HEK293 (cell line): ENCODE results near the gene TTC32.

Source experiments
- CTCF ChIA-PET: fragments of 350-600 bp; formaldehyde crosslinking; extraction: SDS; loops from one replicate; lab custom pipeline; 2021; ENCODE audit warnings: antibody characterized with exemption; lab: Yijun Ruan, JAX
- POLR2A ChIA-PET: fragments of 300-600 bp; formaldehyde crosslinking; extraction: SDS; loops from one replicate; lab custom pipeline; 2020; ENCODE audit warnings: antibody characterized with exemption, inconsistent platforms; lab: Yijun Ruan, JAX
- H3K27ac ChIP-seq: fragments of 200-500 bp; sonication (Bioruptor generic); 2 replicates; pipeline ENCODE4 v1.5.1; 2014; ENCODE audit warnings: low read depth, low read length, control low read depth, inconsistent platforms; ENCODE audit errors: extremely low read depth
- H3K36me3 ChIP-seq, 2 experiments: fragments of 200-500 bp in 1 of 2; sonication (Bioruptor generic) in 1 of 2; 1 replicate in 1 of 2; 2 replicates in 1 of 2; pipeline ENCODE4 v1.5.1; 2014 to 2017; ENCODE audit warnings: inconsistent platforms in 2 of 2, low read length in 2 of 2; ENCODE audit not compliant: control insufficient read depth in 2 of 2, insufficient read depth in 1 of 2
- H3K4me1 ChIP-seq: fragments of 200-500 bp; sonication (Bioruptor generic); 2 replicates; pipeline ENCODE4 v1.5.1; 2014; ENCODE audit warnings: mild to moderate bottlenecking, low read length, inconsistent platforms; ENCODE audit not compliant: control insufficient read depth, insufficient read depth
- H3K4me3 ChIP-seq: 2 replicates; pipeline ENCODE4 v1.5.1; 2011; ENCODE audit warnings: low read depth, mild to moderate bottlenecking, control low read depth, low read length, moderate library complexity
- H3K9me3 ChIP-seq: fragments of 200-500 bp; sonication (Bioruptor generic); 2 replicates; pipeline ENCODE4 v1.5.1; 2014; ENCODE audit warnings: low read depth, low read length, inconsistent platforms; ENCODE audit not compliant: control insufficient read depth, insufficient read depth
- EGR2 ChIP-seq: fragments of 450-650 bp; formaldehyde crosslinking; IDR thresholded peaks from 2 replicates; pipeline ENCODE4 v1.5.1; 2016; ENCODE audit warnings: low read depth, missing biosample characterization, missing genetic modification characterization
- HOXA7 ChIP-seq: sonication (generic); formaldehyde crosslinking; IDR thresholded peaks from 2 replicates; pipeline ENCODE4 v1.8.1; 2022; ENCODE audit warnings: missing genetic modification reagents, borderline replicate concordance
- KLF10 ChIP-seq: fragments of 450-650 bp; IDR thresholded peaks from 2 replicates; pipeline ENCODE4 v1.5.1; 2018; ENCODE audit warnings: missing biosample characterization, mild to moderate bottlenecking, missing genetic modification characterization
- MZF1 ChIP-seq: fragments of 450-650 bp; formaldehyde crosslinking; IDR thresholded peaks from 2 replicates; pipeline ENCODE4 v1.5.1; 2017; ENCODE audit warnings: missing biosample characterization, missing genetic modification characterization, borderline replicate concordance
- OVOL3 ChIP-seq: fragments of 450-650 bp; formaldehyde crosslinking; IDR thresholded peaks from 2 replicates; pipeline ENCODE4 v1.5.1; 2016; ENCODE audit warnings: missing biosample characterization, missing genetic modification characterization
- PBX3 ChIP-seq: sonication (generic); formaldehyde crosslinking; IDR thresholded peaks from 2 replicates; pipeline ENCODE4 v1.8.1; 2022; ENCODE audit warnings: mild to moderate bottlenecking, moderate library complexity, missing genetic modification reagents
- PRDM6 ChIP-seq: fragments of 450-650 bp; formaldehyde crosslinking; IDR thresholded peaks from 2 replicates; pipeline ENCODE4 v1.5.1; 2017; ENCODE audit warnings: missing biosample characterization, missing genetic modification characterization
- SCRT1 ChIP-seq: fragments of 450-650 bp; formaldehyde crosslinking; IDR thresholded peaks from 2 replicates; pipeline ENCODE4 v1.5.1; 2016; ENCODE audit warnings: missing biosample characterization, missing genetic modification characterization, borderline replicate concordance
- SETDB1 ChIP-seq: IDR thresholded peaks from one replicate; pipeline ENCODE4 v1.6.1; 2017; ENCODE audit warnings: mild to moderate bottlenecking, low read length, moderate library complexity, mixed read lengths; ENCODE audit not compliant: insufficient read length
- TCF7L2 ChIP-seq: IDR thresholded peaks from 2 replicates; pipeline ENCODE4 v1.6.1; 2011; ENCODE audit warnings: low read depth, mild to moderate bottlenecking, inconsistent platforms, low read length, moderate library complexity, borderline replicate concordance
- ZNF146 ChIP-seq: fragments of 450-650 bp; formaldehyde crosslinking; IDR thresholded peaks from 2 replicates; pipeline ENCODE4 v1.5.1; 2016; ENCODE audit warnings: missing biosample characterization, missing genetic modification characterization
- ZNF155 ChIP-seq: fragments of 450-650 bp; formaldehyde crosslinking; IDR thresholded peaks from 2 replicates; pipeline ENCODE4 v1.5.1; 2016; ENCODE audit warnings: missing biosample characterization, missing genetic modification characterization
- ZNF18 ChIP-seq: fragments of 450-650 bp; formaldehyde crosslinking; IDR thresholded peaks from 2 replicates; pipeline ENCODE4 v1.5.1; 2016; ENCODE audit warnings: missing biosample characterization, missing genetic modification characterization
- ZNF221 ChIP-seq: fragments of 450-650 bp; formaldehyde crosslinking; IDR thresholded peaks from 2 replicates; pipeline ENCODE4 v1.5.1; 2017; ENCODE audit warnings: missing biosample characterization, missing genetic modification characterization, borderline replicate concordance
- ZNF239 ChIP-seq: fragments of 450-650 bp; formaldehyde crosslinking; IDR thresholded peaks from 2 replicates; pipeline ENCODE4 v1.5.1; 2016; ENCODE audit warnings: missing biosample characterization, missing genetic modification characterization
- ZNF37A ChIP-seq: fragments of 450-650 bp; IDR thresholded peaks from 2 replicates; pipeline ENCODE4 v1.5.1; 2018; ENCODE audit warnings: missing biosample characterization, missing genetic modification characterization
- ZNF391 ChIP-seq: fragments of 450-650 bp; formaldehyde crosslinking; IDR thresholded peaks from 2 replicates; pipeline ENCODE4 v1.5.1; 2016; ENCODE audit warnings: low read depth, missing biosample characterization, missing genetic modification characterization, borderline replicate concordance
- ZNF530 ChIP-seq: fragments of 450-650 bp; formaldehyde crosslinking; IDR thresholded peaks from 2 replicates; pipeline ENCODE4 v1.5.1; 2016; ENCODE audit warnings: low read depth, missing biosample characterization, missing genetic modification characterization
- ZNF548 ChIP-seq: fragments of 450-650 bp; formaldehyde crosslinking; IDR thresholded peaks from 2 replicates; pipeline ENCODE4 v1.5.1; 2016; ENCODE audit warnings: missing biosample characterization, missing genetic modification characterization
- ZNF555 ChIP-seq: fragments of 450-650 bp; formaldehyde crosslinking; conservative IDR thresholded peaks from 2 replicates; pipeline ENCODE4 v1.5.1; 2017; ENCODE audit warnings: missing biosample characterization, mild to moderate bottlenecking, missing genetic modification characterization, inconsistent platforms
- ZNF585B ChIP-seq: fragments of 450-650 bp; formaldehyde crosslinking; IDR thresholded peaks from 2 replicates; pipeline ENCODE4 v1.5.1; 2016; ENCODE audit warnings: missing biosample characterization, missing genetic modification characterization
- ZNF645 ChIP-seq: fragments of 450-650 bp; formaldehyde crosslinking; IDR thresholded peaks from 2 replicates; pipeline ENCODE4; 2016; ENCODE audit warnings: missing biosample characterization, missing genetic modification characterization
- ZNF658 ChIP-seq: fragments of 450-650 bp; formaldehyde crosslinking; IDR thresholded peaks from 2 replicates; pipeline ENCODE4; 2016; ENCODE audit warnings: missing biosample characterization, missing genetic modification characterization
- ZNF664 ChIP-seq: fragments of 450-650 bp; formaldehyde crosslinking; IDR thresholded peaks from 2 replicates; pipeline ENCODE4 v1.5.1; 2016; ENCODE audit warnings: missing biosample characterization, missing genetic modification characterization
- ZNF768 ChIP-seq: fragments of 450-650 bp; formaldehyde crosslinking; IDR thresholded peaks from 2 replicates; pipeline ENCODE4 v1.5.1; 2018; ENCODE audit warnings: missing biosample characterization, mild to moderate bottlenecking, missing genetic modification characterization

TTC32 gene

GRCh38 chr2:19888831-19889230, 13.0 kb downstream of the TTC32 start:
- POLR2A ChIA-PET, result no interaction called here

GRCh38 chr2:19887510-19887909, 14.3 kb downstream of the TTC32 start:
- ChIA-PET POLR2A (no interaction called here), CTCF (no interaction called here)
- H3K27ac ChIP-seq, result no peak overlapping the region
- no peaks in the 10 kb centered on the region for H3K36me3 ChIP-seq
- no peaks in the 10 kb centered on the region for H3K9me3 ChIP-seq
- TF ChIP-seq ZNF146 (tag by site-specific recombination) (no peak), HOXA7 (CRISPR knock-in tag) (no peak), ZNF664 (tag by site-specific recombination) (no peak), ZNF645 (no peak)
- no peaks in the 10 kb centered on the region for H3K4me1 ChIP-seq
- H3K4me3 ChIP-seq, result no peak overlapping the region

More at GRCh38 chr2:19888831-19889230, 13.0 kb downstream of the TTC32 start:
- H3K4me3 ChIP-seq, result no peak overlapping the region
- no peak overlapping the region for H3K27ac ChIP-seq
- H3K9me3 ChIP-seq, result no peaks in the 10 kb centered on the region
- H3K4me1 ChIP-seq, result no peaks in the 10 kb centered on the region
- TF ChIP-seq KLF10 (tag by site-specific recombination), result no peak
- no peak for TF ChIP-seq EGR2 (tag by site-specific recombination)
- TF ChIP-seq ZNF658 (tag by site-specific recombination), result no peak
- TF ChIP-seq PBX3 (CRISPR knock-in tag), result no peak
- TF ChIP-seq SCRT1 (tag by site-specific recombination), result no peak
- no peak for TF ChIP-seq ZNF239 (tag by site-specific recombination)
- TF ChIP-seq ZNF768, result no peak
- no peak for TF ChIP-seq ZNF548 (tag by site-specific recombination)
- CTCF ChIA-PET, result interaction anchor here (0.7 kb wide), 1 partner anchor 14 kb away, joined by 3 read pairs; no protein-coding TSS in a partner anchor
- no peaks in the 10 kb centered on the region for H3K36me3 ChIP-seq

GRCh38 chr2:19886261-19886660, 15.5 kb downstream of the TTC32 start:
- Histone ChIP-seq H3K36me3 (no peaks in the 10 kb centered on the region), H3K27ac (no peak overlapping the region)
- CTCF ChIA-PET, result interaction anchor here (0.6 kb wide), 1 partner anchor 69 kb away, joined by 3 read pairs; no protein-coding TSS in a partner anchor
- TF ChIP-seq TCF7L2, result no peak
- no peak for TF ChIP-seq ZNF37A
- TF ChIP-seq SETDB1, result no peak
- TF ChIP-seq, all 188 proteins: peak for 0
- H3K4me1 ChIP-seq, result no peaks in the 10 kb centered on the region
- POLR2A ChIA-PET, result no interaction called here
- no peaks in the 10 kb centered on the region for H3K9me3 ChIP-seq
- no peak overlapping the region for H3K4me3 ChIP-seq

GRCh38 chr2:19885791-19886190, 16.0 kb downstream of the TTC32 start:
- ChIA-PET CTCF (interaction anchor here (0.6 kb wide), 1 partner anchor 68 kb away, joined by 3 read pairs; no protein-coding TSS in a partner anchor), POLR2A (no interaction called here)
- no peak overlapping the region for H3K4me3 ChIP-seq
- H3K4me1 ChIP-seq, result no peaks in the 10 kb centered on the region
- no peaks in the 10 kb centered on the region for H3K36me3 ChIP-seq
- H3K9me3 ChIP-seq, result no peaks in the 10 kb centered on the region
- no peak overlapping the region for H3K27ac ChIP-seq
- TF ChIP-seq ZNF530 (no peak), ZNF555 (tag by site-specific recombination) (no peak), ZNF585B (tag by site-specific recombination) (no peak), ZNF155 (tag by site-specific recombination) (no peak), ZNF146 (tag by site-specific recombination) (no peak), ZNF18 (tag by site-specific recombination) (no peak), ZNF391 (no peak), PRDM6 (tag by site-specific recombination) (no peak), OVOL3 (no peak), MZF1 (tag by site-specific recombination) (no peak), ZNF221 (tag by site-specific recombination) (no peak)
